22Rv1 (cell line): Measurements from ENCODE around the gene NKX6-1.

Experiments
- CTCF ChIP-seq: fragments of 450-650 bp; IDR thresholded peaks from 2 replicates; pipeline ENCODE4 v1.5.1; 2017; ENCODE audit warnings: mild to moderate bottlenecking
- ZFX ChIP-seq: fragments of 450-650 bp; IDR thresholded peaks from 2 replicates; pipeline ENCODE4 v1.6.1; 2017; ENCODE audit warnings: antibody characterized with exemption, borderline replicate concordance

- no peak for TF ChIP-seq CTCF
- TF ChIP-seq ZFX, result no peak
Observed at GRCh38 chr4:84498203-84498934, 723 bp downstream of the NKX6-1 start.
